ENCODE results near the gene KDM5B.

Gene KDM5B

DNA sequence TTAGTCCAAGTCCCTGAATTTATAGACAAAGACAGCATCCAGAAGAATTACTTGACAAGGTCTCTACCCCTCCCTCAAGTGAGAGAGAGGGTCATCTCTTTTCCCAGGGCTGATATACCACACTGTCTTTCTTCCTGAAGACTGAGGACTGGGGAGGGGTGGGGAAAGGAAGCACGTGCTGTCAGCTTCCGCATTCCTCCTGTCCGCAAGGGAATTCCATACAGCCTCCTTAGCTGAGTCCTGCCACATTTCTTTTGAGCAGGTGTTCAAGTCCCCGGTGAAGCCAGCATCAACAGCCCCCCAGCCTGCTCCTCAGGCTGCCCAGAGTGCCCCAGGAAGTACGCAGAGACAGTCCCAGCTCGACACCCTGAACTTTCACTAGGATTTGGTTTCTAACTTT, 36.7 kb upstream of the KDM5B start:
- TF ChIP-seq, protein P1, sequence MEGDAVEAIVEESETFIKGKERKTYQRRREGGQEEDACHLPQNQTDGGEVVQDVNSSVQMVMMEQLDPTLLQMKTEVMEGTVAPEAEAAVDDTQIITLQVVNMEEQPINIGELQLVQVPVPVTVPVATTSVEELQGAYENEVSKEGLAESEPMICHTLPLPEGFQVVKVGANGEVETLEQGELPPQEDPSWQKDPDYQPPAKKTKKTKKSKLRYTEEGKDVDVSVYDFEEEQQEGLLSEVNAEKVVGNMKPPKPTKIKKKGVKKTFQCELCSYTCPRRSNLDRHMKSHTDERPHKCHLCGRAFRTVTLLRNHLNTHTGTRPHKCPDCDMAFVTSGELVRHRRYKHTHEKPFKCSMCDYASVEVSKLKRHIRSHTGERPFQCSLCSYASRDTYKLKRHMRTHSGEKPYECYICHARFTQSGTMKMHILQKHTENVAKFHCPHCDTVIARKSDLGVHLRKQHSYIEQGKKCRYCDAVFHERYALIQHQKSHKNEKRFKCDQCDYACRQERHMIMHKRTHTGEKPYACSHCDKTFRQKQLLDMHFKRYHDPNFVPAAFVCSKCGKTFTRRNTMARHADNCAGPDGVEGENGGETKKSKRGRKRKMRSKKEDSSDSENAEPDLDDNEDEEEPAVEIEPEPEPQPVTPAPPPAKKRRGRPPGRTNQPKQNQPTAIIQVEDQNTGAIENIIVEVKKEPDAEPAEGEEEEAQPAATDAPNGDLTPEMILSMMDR (conservative IDR thresholded peaks at IDR 0.05), result no peak
- H3K27ac ChIP-seq, result no peak overlapping the region

GRCh38 chr1:202844259-202844658, 36.0 kb upstream of the KDM5B start:
- H3K27ac ChIP-seq, result no peak overlapping the region
- TF ChIP-seq, protein P1 (conservative IDR thresholded peaks at IDR 0.05), result no peak

DNA sequence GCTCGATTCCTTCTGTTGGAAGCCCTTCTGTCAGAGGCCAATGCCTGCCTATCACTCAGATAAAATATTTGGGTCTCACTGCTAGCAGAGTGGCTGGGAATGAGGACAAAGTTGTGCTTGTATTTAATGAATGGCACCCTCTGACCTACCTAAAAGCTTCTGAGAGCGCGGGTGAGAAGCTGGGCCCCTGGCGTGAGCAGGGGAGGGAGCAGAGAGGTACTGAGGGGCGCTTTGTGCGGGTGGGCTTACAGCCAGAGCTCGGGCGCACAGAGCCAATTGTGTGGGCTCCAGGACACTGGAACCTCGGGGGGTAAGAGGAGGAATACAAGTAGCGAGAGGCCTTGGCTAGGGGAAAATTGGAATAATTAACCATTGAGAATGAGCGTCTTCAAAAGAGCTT, 34.9 kb upstream of the KDM5B start:
- TF ChIP-seq, protein P1 (conservative IDR thresholded peaks at IDR 0.05), result no peak
- no peak overlapping the region for H3K27ac ChIP-seq

DNA sequence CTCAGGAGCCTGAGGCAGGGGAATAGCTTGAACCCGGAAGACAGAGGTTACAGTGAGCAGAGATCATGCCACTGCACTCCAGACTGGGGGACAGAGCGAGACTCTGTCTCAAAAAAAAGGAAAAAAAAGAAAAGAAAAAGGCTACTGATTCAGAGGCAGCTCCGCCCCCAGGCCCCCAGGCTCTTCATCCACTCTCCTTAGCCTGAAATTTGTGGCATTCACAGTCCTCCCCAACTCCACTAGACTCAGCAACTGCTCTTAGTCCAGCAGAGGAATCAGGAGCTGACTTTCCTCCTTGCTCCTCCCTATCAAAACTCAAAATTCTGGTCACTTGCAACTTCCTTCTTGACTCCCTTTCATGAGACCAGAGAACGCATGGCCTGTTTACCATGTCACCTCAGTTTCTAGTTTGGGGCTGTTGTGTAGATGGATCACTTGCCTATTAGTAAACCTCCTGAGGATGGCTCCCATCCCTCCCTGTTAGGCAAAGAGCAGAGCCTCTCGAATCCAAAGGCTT, 29.6 kb upstream of the KDM5B start:
- TF ChIP-seq, protein P1 (conservative IDR thresholded peaks at IDR 0.05), result no peak
- H3K27ac ChIP-seq, result no peak overlapping the region

DNA sequence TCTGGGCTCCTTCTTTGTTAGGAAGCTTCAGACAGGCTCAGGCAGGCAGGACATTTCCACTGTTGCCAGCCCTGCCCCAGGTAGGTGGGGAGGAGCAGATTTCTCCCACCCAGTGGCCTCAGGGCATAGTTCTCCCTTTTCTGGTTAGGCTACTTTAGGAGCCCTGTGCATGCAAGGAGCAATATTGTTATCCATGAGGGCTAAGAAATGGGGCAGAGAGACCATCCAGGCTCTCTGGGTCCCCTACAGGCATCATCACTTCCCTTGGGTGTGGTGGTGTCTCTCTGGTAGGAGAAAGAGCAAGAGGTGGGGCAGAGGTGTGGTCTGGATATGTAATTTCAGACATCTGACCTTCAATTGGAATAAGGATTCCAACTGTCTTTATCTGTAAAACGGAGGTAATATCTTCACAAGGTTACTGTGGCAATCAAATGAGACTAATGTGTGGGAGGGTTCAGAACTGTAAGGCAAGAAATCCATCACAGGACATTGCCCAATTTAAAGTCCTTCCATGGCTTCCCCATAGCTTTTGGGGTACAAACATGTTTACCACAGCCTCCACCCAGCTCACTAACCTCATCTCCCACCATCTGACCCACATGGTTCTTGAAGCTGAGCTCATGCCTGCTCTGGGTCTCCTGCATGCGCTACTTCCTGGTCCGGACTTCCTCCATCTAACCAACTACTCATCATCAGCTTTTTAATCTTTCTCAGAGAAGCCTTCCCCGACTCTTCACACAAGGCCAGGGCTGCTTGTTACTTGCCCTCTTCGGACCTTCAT, 28.6 kb upstream of the KDM5B start:
- H3K27ac ChIP-seq, result no peak overlapping the region

DNA sequence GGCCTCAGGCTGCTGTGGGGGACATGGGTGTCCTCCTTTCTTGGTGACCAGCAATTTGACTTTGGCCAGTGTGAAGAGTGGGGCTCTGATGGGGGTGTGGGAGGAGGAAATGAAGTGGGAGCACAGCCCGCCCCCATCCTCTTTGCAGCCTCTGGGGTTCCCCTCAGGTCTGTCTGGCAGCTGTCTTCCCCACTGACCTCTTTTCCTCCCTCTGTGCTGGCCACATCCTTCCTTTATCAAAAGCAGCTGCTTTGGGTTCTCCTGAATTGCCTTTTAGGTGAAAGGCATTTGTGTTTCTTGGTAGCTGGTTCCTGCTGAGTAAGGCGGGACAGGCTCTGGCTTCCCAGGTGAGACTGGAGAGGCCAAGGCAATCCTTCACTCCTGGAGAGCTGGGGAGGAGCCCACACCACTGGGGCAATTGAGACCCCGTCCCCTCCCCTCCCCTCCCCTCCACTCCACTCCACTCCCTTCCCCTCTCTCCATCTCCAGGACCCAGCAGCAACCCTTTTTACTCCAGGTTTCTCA, 27.4 kb upstream of the KDM5B start:
- TF ChIP-seq, protein P1 (conservative IDR thresholded peaks at IDR 0.05), result no peak
- H3K27ac ChIP-seq, result no peak overlapping the region

More for the DNA sequence above, 28.6 kb upstream of the KDM5B start:
- TF ChIP-seq, protein P1 (conservative IDR thresholded peaks at IDR 0.05), result no peak

GRCh38 chr1:202834771-202835547, 26.7 kb upstream of the KDM5B start:
- TF ChIP-seq, protein P1 (conservative IDR thresholded peaks at IDR 0.05), result no peak
- H3K27ac ChIP-seq, result no peak overlapping the region

Data from VCaP (cell line).